Measurements from ENCODE around the gene THOP1.

THOP1 gene

DNA sequence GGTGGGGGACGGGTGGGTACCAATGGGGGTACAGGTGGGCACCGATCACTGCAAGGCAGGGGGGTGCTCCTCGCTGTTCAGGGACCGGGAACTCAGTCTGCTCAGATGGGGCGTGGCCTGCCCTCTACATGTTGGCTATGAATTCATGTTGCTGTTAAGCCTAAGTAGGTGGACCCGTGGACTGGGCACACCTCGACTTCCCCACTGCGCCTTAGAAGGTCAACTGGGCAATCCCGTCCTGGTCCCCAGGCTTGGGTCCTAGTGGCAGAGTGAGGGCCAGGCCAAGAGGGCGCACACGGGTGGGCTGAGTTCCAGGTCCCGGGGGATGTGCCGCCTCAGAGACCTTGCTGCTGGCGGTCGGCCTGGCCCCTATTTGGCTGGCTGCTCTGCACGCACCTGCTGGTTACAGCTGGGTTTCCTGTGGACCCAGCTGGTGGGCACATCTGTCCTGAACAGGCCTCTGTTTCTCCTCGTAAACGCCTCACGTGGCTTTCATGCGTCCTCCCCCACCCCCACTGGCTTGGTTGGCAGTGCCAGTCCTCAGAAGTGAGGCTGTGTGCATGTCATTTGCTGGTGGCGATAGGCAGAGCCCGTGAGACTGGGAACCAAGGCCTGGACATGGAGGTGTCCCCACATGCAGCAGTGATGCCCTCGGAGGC lies 20.8 kb downstream of the THOP1 start:
- H2AFZ ChIP-seq (ENCODE audit: low read depth, low read length) = no peak overlapping the region
- no peak overlapping the region for H3K4me3 ChIP-seq (ENCODE audit: low read length)
- no peaks in the 10 kb centered on the region for H3K4me1 ChIP-seq (ENCODE audit: insufficient read depth, low read length)
- peaks cover 5% of the 10 kb centered on the region for H3K9me3 ChIP-seq (ENCODE audit: low read length)
- H3K36me3 ChIP-seq (ENCODE audit: insufficient read depth, low read length) = peaks cover 91% of the 10 kb centered on the region
- H3K27me3 ChIP-seq (ENCODE audit: insufficient read depth, low read length) = no peaks in the 10 kb centered on the region

DNA sequence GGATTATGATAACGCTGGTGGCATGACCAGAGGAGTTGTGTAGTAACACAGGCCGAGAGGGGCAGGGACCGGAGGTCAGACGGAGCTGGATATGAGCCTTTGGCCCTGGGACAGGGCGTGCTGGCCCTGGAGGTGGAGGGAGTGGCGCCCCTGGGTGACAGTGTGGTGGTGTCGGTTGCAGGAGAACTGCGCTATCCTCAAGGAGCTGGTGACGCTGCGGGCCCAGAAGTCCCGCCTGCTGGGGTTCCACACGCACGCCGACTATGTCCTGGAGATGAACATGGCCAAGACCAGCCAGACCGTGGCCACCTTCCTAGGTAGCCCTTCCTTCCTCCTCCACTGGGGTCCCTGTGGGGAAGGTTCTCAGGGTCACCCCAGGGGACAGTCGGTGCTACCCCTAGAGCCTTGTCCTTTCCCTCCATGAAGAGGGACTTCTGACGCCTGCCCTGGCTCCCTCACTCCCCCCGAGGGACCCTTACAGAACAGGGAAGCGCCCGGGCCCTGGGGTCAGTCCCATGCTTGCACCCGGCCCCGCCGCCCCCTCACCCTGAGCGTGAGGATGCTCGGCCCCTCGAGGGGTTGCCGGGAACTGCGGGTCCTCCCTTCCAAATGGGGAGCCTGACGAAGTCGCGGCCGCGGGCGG lies 21.6 kb downstream of the THOP1 start:
- H3K9me3 ChIP-seq (ENCODE audit: low read length) = peaks cover 2% of the 10 kb centered on the region
- H3K27me3 ChIP-seq (ENCODE audit: insufficient read depth, low read length) = no peaks in the 10 kb centered on the region
- peaks cover 91% of the 10 kb centered on the region for H3K36me3 ChIP-seq (ENCODE audit: insufficient read depth, low read length)
- H3K4me1 ChIP-seq (ENCODE audit: insufficient read depth, low read length) = no peaks in the 10 kb centered on the region
- H2AFZ ChIP-seq (ENCODE audit: low read depth, low read length) = no peak overlapping the region
- H3K4me3 ChIP-seq (ENCODE audit: low read length) = no peak overlapping the region

DNA sequence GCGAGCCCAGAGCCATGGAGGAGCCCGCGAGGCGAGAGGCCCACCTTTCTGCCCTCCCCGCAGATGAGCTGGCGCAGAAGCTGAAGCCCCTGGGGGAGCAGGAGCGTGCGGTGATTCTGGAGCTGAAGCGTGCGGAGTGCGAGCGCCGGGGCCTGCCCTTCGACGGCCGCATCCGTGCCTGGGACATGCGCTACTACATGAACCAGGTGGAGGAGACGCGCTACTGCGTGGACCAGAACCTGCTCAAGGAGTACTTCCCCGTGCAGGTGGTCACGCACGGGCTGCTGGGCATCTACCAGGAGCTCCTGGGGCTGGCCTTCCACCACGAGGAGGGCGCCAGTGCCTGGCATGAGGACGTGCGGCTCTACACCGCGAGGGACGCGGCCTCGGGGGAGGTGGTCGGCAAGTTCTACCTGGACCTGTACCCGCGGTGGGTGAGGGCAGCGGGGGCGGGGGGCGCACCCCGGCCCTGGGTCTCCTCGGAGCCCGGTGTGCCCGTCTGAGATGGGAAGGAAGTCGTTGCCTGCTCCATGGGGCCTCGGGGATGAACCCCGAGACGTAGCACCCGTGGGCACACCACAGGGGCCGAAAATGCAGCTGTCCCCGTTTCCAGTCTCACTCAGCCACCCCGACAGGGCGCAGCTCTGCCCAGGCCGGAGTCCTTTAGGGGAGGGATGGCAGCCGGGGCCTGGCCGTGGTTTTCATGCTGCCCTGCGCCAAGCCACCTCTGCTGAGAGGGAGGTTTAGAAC lies 22.3 kb downstream of the THOP1 start:
- no peaks in the 10 kb centered on the region for H3K27me3 ChIP-seq (ENCODE audit: insufficient read depth, low read length)
- H3K36me3 ChIP-seq (ENCODE audit: insufficient read depth, low read length) = peaks cover 94% of the 10 kb centered on the region
- H3K4me3 ChIP-seq (ENCODE audit: low read length) = no peak overlapping the region
- no peak overlapping the region for H2AFZ ChIP-seq (ENCODE audit: low read depth, low read length)
- no peaks in the 10 kb centered on the region for H3K4me1 ChIP-seq (ENCODE audit: insufficient read depth, low read length)
- H3K9me3 ChIP-seq (ENCODE audit: low read length) = no peaks in the 10 kb centered on the region

DNA sequence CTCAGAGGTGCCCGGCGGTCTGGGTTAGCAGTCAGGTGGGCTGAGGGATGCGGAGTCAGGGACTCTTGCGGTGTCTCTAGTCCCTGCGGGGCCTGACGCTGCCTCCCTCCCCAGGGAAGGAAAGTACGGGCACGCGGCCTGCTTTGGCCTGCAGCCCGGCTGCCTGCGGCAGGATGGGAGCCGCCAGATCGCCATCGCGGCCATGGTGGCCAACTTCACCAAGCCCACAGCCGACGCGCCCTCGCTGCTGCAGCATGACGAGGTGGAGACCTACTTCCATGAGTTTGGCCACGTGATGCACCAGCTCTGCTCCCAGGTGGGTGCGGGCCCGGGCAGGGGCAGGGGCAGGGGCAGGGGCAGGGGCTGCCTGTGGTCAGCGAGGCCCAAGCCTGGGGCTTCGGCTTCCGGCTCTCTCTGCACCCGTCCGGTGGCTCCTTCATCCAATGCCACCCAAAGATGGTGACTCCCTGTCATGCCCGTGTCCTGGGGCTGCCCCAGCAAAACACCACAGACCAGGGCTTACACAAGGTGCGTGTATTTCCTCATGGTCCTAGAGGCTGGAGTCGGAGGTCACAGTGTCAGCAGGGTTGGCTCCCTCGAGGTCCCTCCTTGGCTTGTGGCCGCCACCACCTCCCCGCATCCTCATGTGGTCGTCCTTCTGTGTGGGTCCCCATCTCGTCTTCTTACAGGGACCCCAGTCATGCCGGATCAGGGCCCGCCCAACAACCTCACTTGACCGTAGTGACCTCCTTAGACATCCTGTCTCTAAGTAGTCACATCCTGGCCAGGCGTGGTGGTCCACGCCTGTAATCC lies 23.0 kb downstream of the THOP1 start:
- no peaks in the 10 kb centered on the region for H3K4me1 ChIP-seq (ENCODE audit: insufficient read depth, low read length)
- peaks cover 94% of the 10 kb centered on the region for H3K36me3 ChIP-seq (ENCODE audit: insufficient read depth, low read length)
- no peak overlapping the region for H3K4me3 ChIP-seq (ENCODE audit: low read length)
- no peaks in the 10 kb centered on the region for H3K9me3 ChIP-seq (ENCODE audit: low read length)
- no peaks in the 10 kb centered on the region for H3K27me3 ChIP-seq (ENCODE audit: insufficient read depth, low read length)
- H2AFZ ChIP-seq (ENCODE audit: low read depth, low read length) = no peak overlapping the region

DNA sequence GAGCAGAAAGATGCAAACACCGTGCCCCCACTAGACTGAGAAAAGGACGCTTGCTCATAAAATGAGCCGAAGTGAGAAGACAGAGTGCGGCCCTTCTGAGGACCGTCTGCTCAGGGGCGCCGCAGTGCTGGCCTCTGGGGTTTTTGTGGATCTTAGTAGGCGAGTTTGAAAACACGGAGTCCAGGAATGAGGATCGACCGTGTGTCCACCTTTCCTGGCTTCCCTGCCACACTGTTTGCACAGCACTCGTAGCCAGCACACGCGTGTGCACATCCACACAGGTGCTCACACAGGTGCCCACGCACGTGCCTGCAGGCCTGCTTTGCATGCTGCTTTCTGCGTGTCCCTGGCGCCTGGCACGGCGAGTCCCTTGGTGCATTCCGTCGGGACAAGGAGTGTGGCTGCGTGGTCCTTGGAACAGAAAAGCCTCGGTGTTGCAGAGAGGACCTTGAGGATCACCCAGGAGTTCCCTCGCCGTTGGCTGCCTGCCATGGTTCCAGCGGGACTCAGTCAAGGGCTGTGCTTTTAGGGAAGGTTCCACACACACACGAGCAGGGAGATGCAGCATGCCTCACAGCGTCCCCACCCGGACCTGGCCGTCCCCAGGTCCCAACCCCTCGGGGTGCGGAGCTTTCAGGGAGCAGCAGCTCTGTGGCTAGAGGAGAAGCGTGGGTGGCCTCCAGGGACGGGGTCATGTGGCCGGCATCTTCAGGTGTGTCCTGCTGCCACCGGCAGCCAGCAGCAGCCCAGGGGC lies 24.3 kb downstream of the THOP1 start:
- Histone ChIP-seq H3K4me1 (ENCODE audit: insufficient read depth, low read length) (no peaks in the 10 kb centered on the region), H2AFZ (ENCODE audit: low read depth, low read length) (no peak overlapping the region), H3K27me3 (ENCODE audit: insufficient read depth, low read length) (no peaks in the 10 kb centered on the region), H3K4me3 (ENCODE audit: low read length) (no peak overlapping the region), H3K36me3 (ENCODE audit: insufficient read depth, low read length) (peaks cover 90% of the 10 kb centered on the region), H3K9me3 (ENCODE audit: low read length) (no peaks in the 10 kb centered on the region)

DNA sequence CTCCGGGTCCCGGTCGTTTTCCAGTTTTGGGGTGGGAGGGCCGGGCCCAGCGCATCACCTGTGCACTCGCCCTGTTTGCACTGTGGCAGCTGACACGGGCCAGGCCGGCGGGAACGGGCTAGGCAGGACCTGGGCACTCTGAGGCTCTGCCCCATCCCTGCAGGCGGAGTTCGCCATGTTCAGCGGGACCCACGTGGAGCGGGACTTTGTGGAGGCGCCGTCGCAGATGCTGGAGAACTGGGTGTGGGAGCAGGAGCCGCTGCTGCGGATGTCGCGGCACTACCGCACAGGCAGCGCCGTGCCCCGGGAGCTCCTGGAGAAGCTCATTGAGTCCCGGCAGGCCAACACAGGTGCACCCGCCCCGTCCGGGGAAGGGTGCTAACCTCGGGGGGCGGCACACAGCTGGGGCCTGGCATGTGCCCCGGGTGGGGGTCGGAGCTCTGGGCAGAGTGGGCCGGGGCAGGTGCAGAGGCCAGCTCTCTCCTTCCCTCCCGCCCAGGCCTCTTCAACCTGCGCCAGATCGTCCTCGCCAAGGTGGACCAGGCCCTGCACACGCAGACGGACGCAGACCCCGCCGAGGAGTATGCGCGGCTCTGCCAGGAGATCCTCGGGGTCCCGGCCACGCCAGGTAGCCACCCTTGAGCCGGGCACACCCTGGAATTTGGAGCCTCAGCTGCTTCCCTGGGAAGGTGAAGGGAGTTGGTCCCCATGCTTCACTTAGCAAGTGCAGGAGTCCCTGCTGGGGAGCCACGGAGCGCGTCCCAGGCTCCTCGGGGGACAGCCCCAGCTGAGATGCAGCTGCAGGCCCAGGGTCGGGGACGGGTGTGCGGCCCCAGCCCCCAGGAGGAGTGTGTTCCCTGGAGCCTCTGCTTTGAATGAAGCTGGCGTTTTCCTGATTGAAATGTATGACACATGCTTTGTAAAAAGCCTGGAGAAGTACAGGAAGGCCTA lies 25.1 kb downstream of the THOP1 start:
- H3K36me3 ChIP-seq (ENCODE audit: insufficient read depth, low read length) = peaks cover 86% of the 10 kb centered on the region
- H3K27me3 ChIP-seq (ENCODE audit: insufficient read depth, low read length) = no peaks in the 10 kb centered on the region
- H2AFZ ChIP-seq (ENCODE audit: low read depth, low read length) = no peak overlapping the region
- no peaks in the 10 kb centered on the region for H3K9me3 ChIP-seq (ENCODE audit: low read length)
- no peaks in the 10 kb centered on the region for H3K4me1 ChIP-seq (ENCODE audit: insufficient read depth, low read length)
- no peak overlapping the region for H3K4me3 ChIP-seq (ENCODE audit: low read length)

DNA sequence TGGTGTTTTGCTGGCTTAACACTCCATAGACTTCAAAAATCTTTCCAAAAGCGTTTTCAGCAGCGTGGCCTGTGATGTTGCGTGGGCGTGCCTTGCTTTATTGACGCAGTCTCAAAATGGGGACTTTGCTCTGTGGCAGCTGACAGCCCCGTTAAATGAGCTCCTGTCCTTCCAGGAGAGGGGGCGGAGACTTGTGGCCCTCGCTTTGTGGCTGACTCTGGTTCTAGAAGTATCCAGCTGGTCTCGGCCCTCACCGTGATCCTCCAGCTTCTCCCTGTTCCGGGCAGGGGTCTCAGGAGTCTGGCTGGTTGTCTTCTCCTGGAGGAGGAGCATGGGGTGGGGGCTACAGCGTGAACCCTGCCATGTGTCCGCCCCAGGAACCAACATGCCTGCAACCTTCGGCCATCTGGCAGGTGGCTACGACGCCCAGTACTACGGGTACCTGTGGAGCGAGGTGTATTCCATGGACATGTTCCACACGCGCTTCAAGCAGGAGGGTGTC lies 26.0 kb downstream of the THOP1 start:
- Histone ChIP-seq H3K4me1 (ENCODE audit: insufficient read depth, low read length) (no peaks in the 10 kb centered on the region), H3K4me3 (ENCODE audit: low read length) (no peak overlapping the region), H3K27me3 (ENCODE audit: insufficient read depth, low read length) (no peaks in the 10 kb centered on the region), H3K9me3 (ENCODE audit: low read length) (no peaks in the 10 kb centered on the region), H2AFZ (ENCODE audit: low read depth, low read length) (no peak overlapping the region), H3K36me3 (ENCODE audit: insufficient read depth, low read length) (peaks cover 80% of the 10 kb centered on the region)

DNA sequence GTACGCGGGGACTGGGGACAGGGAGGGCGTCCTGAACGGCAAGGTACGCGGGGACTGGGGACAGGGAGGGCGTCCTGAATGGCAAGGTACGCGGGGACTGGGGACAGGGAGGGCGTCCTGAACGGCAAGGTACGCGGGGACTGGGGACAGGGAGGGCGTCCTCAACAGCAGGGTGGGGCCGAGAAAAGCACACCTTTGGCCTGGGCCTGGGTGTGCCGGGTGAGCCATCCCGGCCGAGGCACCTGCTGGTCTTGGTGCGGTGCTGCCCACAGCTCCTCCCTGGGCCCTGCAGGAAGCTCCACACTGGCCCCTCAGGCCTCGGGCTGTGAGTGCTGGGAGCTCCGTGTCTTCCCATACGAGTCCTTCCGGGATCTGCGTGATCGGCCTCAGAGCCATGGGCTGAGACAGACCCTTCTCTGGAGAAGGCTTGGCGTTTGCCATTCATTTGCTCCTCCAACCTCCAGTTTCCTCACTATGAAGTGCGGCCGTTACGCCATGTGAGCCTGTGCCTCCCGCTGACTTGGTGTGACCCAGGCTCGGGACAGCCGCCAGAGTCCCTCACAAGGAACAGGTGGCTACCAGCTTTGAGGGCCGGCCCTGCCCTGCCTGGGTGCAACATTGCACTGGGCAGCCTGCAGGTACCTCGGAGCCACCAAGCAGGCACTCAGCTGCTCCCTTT lies 26.6 kb downstream of the THOP1 start:
- no peaks in the 10 kb centered on the region for H3K4me1 ChIP-seq (ENCODE audit: insufficient read depth, low read length)
- H2AFZ ChIP-seq (ENCODE audit: low read depth, low read length) = no peak overlapping the region
- H3K27me3 ChIP-seq (ENCODE audit: insufficient read depth, low read length) = no peaks in the 10 kb centered on the region
- no peak overlapping the region for H3K4me3 ChIP-seq (ENCODE audit: low read length)
- no peaks in the 10 kb centered on the region for H3K9me3 ChIP-seq (ENCODE audit: low read length)
- peaks cover 74% of the 10 kb centered on the region for H3K36me3 ChIP-seq (ENCODE audit: insufficient read depth, low read length)

DNA sequence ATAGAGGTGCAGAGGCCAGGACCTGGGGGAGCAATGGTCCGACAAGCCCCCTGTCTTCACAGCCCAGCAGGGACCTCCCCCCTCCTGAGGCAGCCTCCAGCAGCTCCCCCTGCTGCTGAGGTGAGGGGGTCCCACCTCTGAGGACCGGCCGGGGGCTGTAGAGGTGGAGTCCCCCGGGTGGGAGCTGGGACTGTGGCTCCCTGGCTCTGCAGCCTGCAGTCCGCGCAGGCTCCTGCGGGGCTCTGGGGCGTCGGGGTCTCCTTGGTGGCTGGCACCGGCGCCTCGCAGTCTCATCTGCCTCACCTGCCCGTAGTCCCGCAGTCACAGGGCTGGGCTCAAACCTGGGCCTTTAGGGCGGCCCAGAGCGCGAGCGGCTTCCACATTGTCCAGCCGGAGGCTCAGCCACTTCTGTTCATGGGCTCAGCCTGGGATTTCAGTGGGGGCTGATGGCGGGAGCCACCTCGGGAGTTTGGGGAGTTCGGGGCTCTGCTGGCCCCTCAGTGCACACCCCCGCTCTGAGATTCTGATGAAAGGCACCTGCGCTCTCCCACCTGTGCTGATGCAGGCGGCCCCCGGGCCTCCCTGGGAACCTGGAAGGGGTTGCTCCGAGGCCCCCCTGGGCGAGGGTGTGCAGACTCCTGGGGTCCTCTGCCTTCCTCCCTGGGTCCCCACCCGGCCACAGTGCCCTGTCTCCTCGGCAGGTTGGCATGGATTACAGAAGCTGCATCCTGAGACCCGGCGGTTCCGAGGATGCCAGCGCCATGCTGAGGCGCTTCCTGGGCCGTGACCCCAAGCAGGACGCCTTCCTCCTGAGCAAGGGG lies 27.3 kb downstream of the THOP1 start:
- H3K36me3 ChIP-seq (ENCODE audit: insufficient read depth, low read length) = peaks cover 66% of the 10 kb centered on the region
- H3K4me1 ChIP-seq (ENCODE audit: insufficient read depth, low read length) = no peaks in the 10 kb centered on the region
- no peak overlapping the region for H3K4me3 ChIP-seq (ENCODE audit: low read length)
- H3K27me3 ChIP-seq (ENCODE audit: insufficient read depth, low read length) = no peaks in the 10 kb centered on the region
- H2AFZ ChIP-seq (ENCODE audit: low read depth, low read length) = no peak overlapping the region
- H3K9me3 ChIP-seq (ENCODE audit: low read length) = no peaks in the 10 kb centered on the region

DNA sequence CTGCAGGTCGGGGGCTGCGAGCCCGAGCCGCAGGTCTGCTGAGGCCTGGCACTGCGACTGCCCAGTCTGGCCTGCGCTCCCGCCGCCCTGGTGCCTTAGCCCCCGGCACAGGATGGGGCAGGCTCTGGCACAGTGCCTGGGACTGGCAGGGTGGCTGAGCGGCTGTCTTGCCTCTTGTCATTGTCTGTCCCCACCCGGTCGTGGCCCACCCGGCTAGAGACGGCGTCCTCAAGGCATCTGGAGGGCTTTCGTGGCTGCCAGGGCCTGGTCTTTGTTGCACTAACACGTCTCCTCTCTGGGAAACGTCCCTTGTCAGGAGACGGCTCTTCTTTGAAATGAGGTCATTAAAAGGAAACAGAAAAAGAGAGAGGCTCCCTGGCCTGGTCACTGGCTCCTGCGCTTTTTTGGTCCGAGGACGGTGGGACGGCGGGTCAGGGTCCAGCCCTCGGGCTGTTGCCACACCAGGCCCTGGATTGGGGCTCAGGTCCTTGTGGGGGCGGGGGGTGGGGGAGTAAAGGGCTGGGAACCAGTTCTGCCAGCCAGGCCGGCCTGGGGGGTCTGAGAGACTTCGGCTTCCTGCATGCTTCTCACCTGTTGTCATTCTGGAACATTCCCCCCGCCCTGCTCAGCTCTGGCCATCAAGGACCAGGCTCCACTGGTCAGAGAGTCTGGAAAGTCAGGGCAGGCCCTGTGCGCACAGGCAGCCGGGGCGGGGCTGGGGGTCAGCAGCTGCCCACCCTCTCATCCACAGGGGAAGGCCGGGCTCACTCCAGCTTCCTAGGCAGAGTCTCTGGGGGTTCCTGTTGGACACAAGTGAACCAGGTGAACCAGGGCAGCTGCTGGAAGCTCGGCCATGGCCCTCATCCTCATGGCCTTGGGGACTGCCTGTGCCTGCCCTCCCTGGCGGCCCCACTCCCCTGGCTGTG lies 28.2 kb downstream of the THOP1 start:
- Histone ChIP-seq H3K27me3 (ENCODE audit: insufficient read depth, low read length) (no peaks in the 10 kb centered on the region), H2AFZ (ENCODE audit: low read depth, low read length) (no peak overlapping the region), H3K4me1 (ENCODE audit: insufficient read depth, low read length) (no peaks in the 10 kb centered on the region), H3K9me3 (ENCODE audit: low read length) (no peaks in the 10 kb centered on the region), H3K4me3 (ENCODE audit: low read length) (no peak overlapping the region), H3K36me3 (ENCODE audit: insufficient read depth, low read length) (peaks cover 59% of the 10 kb centered on the region)
